B cell (primary cell): ENCODE data around the gene EGR2. TPM values are rescaled to one million over a fixed set of nuclear protein-coding genes. Genes with fewer than 3 reads are reported as not detected.

Experiments
- ATAC-seq: fragments of 200-7000 bp; cut with Tn5 transposase; one replicate; pipeline ENCODE4 v1.10.0; 2021; ENCODE audit warnings: low read depth, mild to moderate bottlenecking, moderate number of reproducible peaks, moderate library complexity
- CTCF ChIA-PET: fragments of 350-600 bp; sonication (Branson Sonifier 250); formaldehyde crosslinking; loops from one replicate; lab custom pipeline; 2021; ENCODE audit warnings: antibody characterized with exemption, inconsistent platforms; lab: Charles Lee
- POLR2A ChIA-PET: fragments of 350-600 bp; sonication (Branson Sonifier 250); formaldehyde crosslinking; loops from one replicate; lab custom pipeline; 2021; ENCODE audit warnings: antibody characterized with exemption; lab: Charles Lee
- DNase-seq: peaks from one replicate; pipeline ENCODE4 v3.0.0; 2013
- H2AFZ ChIP-seq: 2 replicates; pipeline ENCODE4 v1.6.1; 2012; ENCODE audit warnings: mild to moderate bottlenecking, low read depth, low read length; ENCODE audit not compliant: insufficient read depth, poor library complexity, severe bottlenecking
- H3K27ac ChIP-seq, 2 donors: 1 replicate in 1 of 2; 2 replicates in 1 of 2; pipeline ENCODE4 v1.5.1; 2012 to 2013; ENCODE audit warnings: low read length in 2 of 2, mild to moderate bottlenecking in 2 of 2, moderate library complexity in 1 of 2
- H3K27me3 ChIP-seq, 4 experiments: fragments of 200-600 bp in 1 of 4; sonication (generic) in 1 of 4; replicated peaks in 1 of 4; 1 replicate in 2 of 4; 2 replicates in 2 of 4; pipeline versions ENCODE4 v1.6.1 to v1.7.0; 2013 to 2016; ENCODE audit warnings: low read length in 3 of 4, mild to moderate bottlenecking in 2 of 4, mixed read lengths in 1 of 4, moderate library complexity in 1 of 4; ENCODE audit not compliant: insufficient read depth in 4 of 4, control insufficient read depth in 3 of 4; ENCODE audit errors: control extremely low read depth in 1 of 4
- H3K36me3 ChIP-seq, 2 experiments: replicated peaks in 1 of 2; 1 replicate in 1 of 2; 2 replicates in 1 of 2; pipeline versions ENCODE4 v1.6.1 to v1.7.1; 2013; ENCODE audit warnings: low read length in 1 of 2; ENCODE audit not compliant: insufficient read depth in 2 of 2, control insufficient read depth in 1 of 2; ENCODE audit errors: control extremely low read depth in 1 of 2, extremely low read depth in 1 of 2
- H3K4me1 ChIP-seq, 2 donors: fragments of 200-600 bp in 1 of 2; sonication (generic) in 1 of 2; 1 replicate in 1 of 2; 2 replicates in 1 of 2; pipeline versions ENCODE4 v1.5.1 to v1.6.1; 2013 to 2017; ENCODE audit warnings: low read length in 2 of 2; ENCODE audit not compliant: control insufficient read depth in 2 of 2, insufficient read depth in 2 of 2
- H3K4me2 ChIP-seq: replicated peaks from 2 replicates; pipeline ENCODE3; 2012; ENCODE audit warnings: mild to moderate bottlenecking, low read depth, low read length; ENCODE audit not compliant: poor library complexity, severe bottlenecking
- H3K4me3 ChIP-seq, 5 experiments: fragments of 200-600 bp in 1 of 5; sonication (generic) in 1 of 5; 1 replicate in 3 of 5; 2 replicates in 2 of 5; pipeline versions ENCODE4 v1.5.1 to v1.7.0; 2011 to 2016; ENCODE audit warnings: low read length in 4 of 5, mild to moderate bottlenecking in 4 of 5, low read depth in 2 of 5, control low read depth in 1 of 5, moderate library complexity in 1 of 5; ENCODE audit not compliant: insufficient read depth in 1 of 5; ENCODE audit errors: control extremely low read depth in 1 of 5, extremely low read depth in 1 of 5
- H3K79me2 ChIP-seq: fragments of 200-600 bp; sonication (generic); one replicate; pipeline ENCODE4 v1.6.0; 2016; ENCODE audit warnings: low read length; ENCODE audit not compliant: control insufficient read depth, insufficient read depth
- H3K9ac ChIP-seq: fragments of 200-600 bp; sonication (generic); 2 replicates; pipeline ENCODE4 v1.6.1; 2017; ENCODE audit warnings: mild to moderate bottlenecking, low read length, moderate library complexity
- H3K9me3 ChIP-seq, 3 donors: one replicate each; pipeline versions ENCODE4 v1.6.1 to v1.7.1; 2013; ENCODE audit warnings: low read length in 2 of 3; ENCODE audit not compliant: control insufficient read depth in 2 of 3, insufficient read depth in 1 of 3; ENCODE audit errors: control extremely low read depth in 1 of 3
- H4K20me1 ChIP-seq: 2 replicates; pipeline ENCODE4 v1.6.0; 2012; ENCODE audit warnings: mild to moderate bottlenecking, low read length; ENCODE audit not compliant: insufficient read depth, control insufficient read depth, poor library complexity, severe bottlenecking
- H3K27ac Mint-ChIP-seq: one replicate; pipeline ENCODE4 v1.8.0; 2021; ENCODE audit warnings: mixed read lengths
- H3K27me3 Mint-ChIP-seq: one replicate; pipeline ENCODE4 v1.8.0; 2021; ENCODE audit warnings: mixed read lengths
- H3K4me1 Mint-ChIP-seq: one replicate; pipeline ENCODE4 v1.8.0; 2021; ENCODE audit warnings: mixed read lengths
- H3K4me3 Mint-ChIP-seq: one replicate; pipeline ENCODE4 v1.8.0; 2021; ENCODE audit warnings: mixed read lengths
- H3K9me3 Mint-ChIP-seq: one replicate; pipeline ENCODE4 v1.8.0; 2022; ENCODE audit warnings: mixed read lengths; ENCODE audit not compliant: insufficient read depth
- EZH2 ChIP-seq: IDR thresholded peaks from 2 replicates; pipeline ENCODE4 v1.6.1; 2012; ENCODE audit warnings: borderline replicate concordance, low read depth, mild to moderate bottlenecking, moderate library complexity, low read length; ENCODE audit not compliant: insufficient read depth, poor library complexity, severe bottlenecking
- WGBS: methylation state at CpG from one replicate; pipeline ENCODE4 v1.1.5; 2013; ENCODE audit warnings: missing lambda C conversion rate; ENCODE audit not compliant: insufficient coverage; 5-methylcytosine and 5-hydroxymethylcytosine counted together
- intact Hi-C: fragments of 100-400 bp; cut with micrococcal nuclease; formaldehyde crosslinking; loops from one replicate; pipeline ENCODE4 v1.10.0; 2022
- polyA plus RNA-seq: library from polyadenylated mRNA; depleted of rRNA; stranded (reverse); fragments of >200 nt; gene quantifications from 2 replicates; pipeline ENCODE4 v1.2.3, GENCODE V29; 2012
- total RNA-seq, 2 donors: library from RNA; stranded (reverse); fragments of 120-200 nt in 1 of 2; gene quantifications; 1 replicate in 1 of 2; 2 replicates in 1 of 2; pipeline versions ENCODE4 v1.2.3 to v1.2.4, GENCODE V29; 2013 to 2022
- TF ChIP-seq, protein P1 (sequence below): fragments of 200-600 bp; IDR thresholded peaks from one replicate; pipeline ENCODE4 v1.8.0; 2022; ENCODE audit warnings: antibody characterized with exemption, mild to moderate bottlenecking

EGR2 gene
- total and polyA plus RNA-seq, 2 donors (not counting 1 experiment from before 2014, with no cell fraction given) = 6.3 to 10.9 TPM

DNA sequence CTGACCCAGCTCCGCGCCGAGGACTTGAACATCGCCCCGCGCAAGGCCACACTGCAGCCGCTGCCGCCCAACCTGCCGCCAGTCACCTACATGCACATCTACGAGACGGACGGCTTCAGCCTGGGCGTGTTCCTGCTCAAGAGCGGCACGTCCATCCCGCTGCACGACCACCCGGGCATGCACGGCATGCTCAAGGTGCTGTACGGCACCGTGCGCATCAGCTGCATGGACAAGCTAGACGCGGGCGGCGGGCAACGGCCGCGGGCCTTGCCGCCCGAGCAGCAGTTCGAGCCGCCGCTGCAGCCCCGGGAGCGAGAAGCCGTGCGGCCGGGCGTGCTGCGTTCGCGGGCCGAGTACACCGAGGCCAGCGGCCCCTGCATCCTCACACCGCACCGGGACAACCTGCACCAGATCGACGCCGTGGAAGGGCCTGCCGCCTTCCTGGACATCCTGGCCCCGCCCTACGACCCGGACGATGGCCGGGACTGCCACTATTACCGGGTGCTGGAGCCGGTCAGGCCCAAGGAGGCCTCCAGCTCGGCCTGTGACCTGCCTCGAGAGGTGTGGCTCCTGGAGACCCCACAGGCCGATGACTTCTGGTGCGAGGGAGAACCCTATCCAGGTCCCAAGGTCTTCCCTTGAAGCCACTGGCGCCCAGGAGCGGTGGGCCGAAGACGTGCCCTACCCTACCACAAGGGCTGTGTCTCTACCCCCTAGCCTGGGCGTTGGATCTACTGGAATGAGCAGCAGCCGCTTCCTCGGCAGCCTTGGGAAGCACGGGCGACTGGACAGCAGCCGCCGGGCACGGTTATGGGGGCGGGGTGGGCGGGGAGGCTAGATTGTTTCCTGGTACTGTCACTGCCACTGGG lies 10.7 kb downstream of the EGR2 start:
- ATAC-seq = no peak
- H2AFZ ChIP-seq = peak overlapping the region; percentile 95
- TF ChIP-seq, protein P1, sequence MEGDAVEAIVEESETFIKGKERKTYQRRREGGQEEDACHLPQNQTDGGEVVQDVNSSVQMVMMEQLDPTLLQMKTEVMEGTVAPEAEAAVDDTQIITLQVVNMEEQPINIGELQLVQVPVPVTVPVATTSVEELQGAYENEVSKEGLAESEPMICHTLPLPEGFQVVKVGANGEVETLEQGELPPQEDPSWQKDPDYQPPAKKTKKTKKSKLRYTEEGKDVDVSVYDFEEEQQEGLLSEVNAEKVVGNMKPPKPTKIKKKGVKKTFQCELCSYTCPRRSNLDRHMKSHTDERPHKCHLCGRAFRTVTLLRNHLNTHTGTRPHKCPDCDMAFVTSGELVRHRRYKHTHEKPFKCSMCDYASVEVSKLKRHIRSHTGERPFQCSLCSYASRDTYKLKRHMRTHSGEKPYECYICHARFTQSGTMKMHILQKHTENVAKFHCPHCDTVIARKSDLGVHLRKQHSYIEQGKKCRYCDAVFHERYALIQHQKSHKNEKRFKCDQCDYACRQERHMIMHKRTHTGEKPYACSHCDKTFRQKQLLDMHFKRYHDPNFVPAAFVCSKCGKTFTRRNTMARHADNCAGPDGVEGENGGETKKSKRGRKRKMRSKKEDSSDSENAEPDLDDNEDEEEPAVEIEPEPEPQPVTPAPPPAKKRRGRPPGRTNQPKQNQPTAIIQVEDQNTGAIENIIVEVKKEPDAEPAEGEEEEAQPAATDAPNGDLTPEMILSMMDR = no peak
- no peak for TF ChIP-seq EZH2
- intact Hi-C loops = loop anchor here (2.0 kb wide), 2 partner anchors 27 to 115 kb away; no protein-coding TSS in a partner anchor
- 4% methylated on average over 67 of the region's 77 CpGs for WGBS
- H3K4me3 Mint-ChIP-seq = peak overlapping the region; percentile 98
- peaks cover 19% of the 10 kb centered on the region for H4K20me1 ChIP-seq
- peak overlapping the region; percentile 88 for H3K9ac ChIP-seq
- H3K9me3 ChIP-seq = no peaks in the 10 kb centered on the region
- DNase-seq = no peak
- peaks cover 45% of the 10 kb centered on the region for H3K4me1 Mint-ChIP-seq
- H3K27me3 Mint-ChIP-seq = no peaks in the 10 kb centered on the region
- peak overlapping the region; percentile 79 to 99 (median 92) for H3K4me3 ChIP-seq
- POLR2A ChIA-PET = interaction anchor here (1.3 to 2.3 kb wide), 2 partner anchors 11 to 72 kb away, joined by 3 to 18 read pairs; partner anchors contain the start of gene EGR2
- peak overlapping the region; percentile 94 for H3K4me2 ChIP-seq
- no peaks in the 10 kb centered on the region for H3K9me3 Mint-ChIP-seq
- CTCF ChIA-PET = interaction anchor here (1.4 to 4.4 kb wide), 4 partner anchors 12 to 353 kb away, joined by 5 to 42 read pairs (median 22); partner anchors contain the start of gene EGR2
- H3K4me1 ChIP-seq = peaks cover 26 to 29% of the 10 kb centered on the region in 2 donors
- H3K27ac ChIP-seq = peak overlapping the region; percentile 96 to 98
- peak overlapping the region; percentile 99 for H3K27ac Mint-ChIP-seq
- H3K27me3 ChIP-seq = no peaks in the 10 kb centered on the region
- H3K79me2 ChIP-seq = peaks cover 41% of the 10 kb centered on the region
- peaks cover 0 to 6% of the 10 kb centered on the region in 2 experiments for H3K36me3 ChIP-seq
